Measurements from ENCODE around the gene C9orf72. TPM values are rescaled to one million over a fixed set of nuclear protein-coding genes. Genes with fewer than 3 reads are reported as not detected.
A peak's percentile ranks its signal among the peaks of the same experiment; 100 is the strongest.
"Not testable (repeated sequence)": the region's sequence is repeated elsewhere in the genome, so short reads cannot be mapped to it uniquely, and the experiment has no call there.

C9orf72 gene
- 6.1 and 6.4 TPM in 2 replicates for total RNA-seq (2014; rRNA removed; shearing (Covaris generic))
- polyA plus RNA-seq (2015; cell fraction: cytosol; rRNA removed): 9.0 and 9.6 TPM in 2 replicates
- polyA plus RNA-seq (2015; cell fraction: nucleus; rRNA removed): 20.9 and 22.7 TPM in 2 replicates

GRCh38 chr9:27572918-27573633 lies at the start of gene C9orf72:
Gene C9orf72 (minus strand): TSS chr9:27573481. CDS start chr9:27567120, 6,361 bp downstream.
- DNase-seq (ENCODE audit: low read depth): peak; percentile 65

DNA sequence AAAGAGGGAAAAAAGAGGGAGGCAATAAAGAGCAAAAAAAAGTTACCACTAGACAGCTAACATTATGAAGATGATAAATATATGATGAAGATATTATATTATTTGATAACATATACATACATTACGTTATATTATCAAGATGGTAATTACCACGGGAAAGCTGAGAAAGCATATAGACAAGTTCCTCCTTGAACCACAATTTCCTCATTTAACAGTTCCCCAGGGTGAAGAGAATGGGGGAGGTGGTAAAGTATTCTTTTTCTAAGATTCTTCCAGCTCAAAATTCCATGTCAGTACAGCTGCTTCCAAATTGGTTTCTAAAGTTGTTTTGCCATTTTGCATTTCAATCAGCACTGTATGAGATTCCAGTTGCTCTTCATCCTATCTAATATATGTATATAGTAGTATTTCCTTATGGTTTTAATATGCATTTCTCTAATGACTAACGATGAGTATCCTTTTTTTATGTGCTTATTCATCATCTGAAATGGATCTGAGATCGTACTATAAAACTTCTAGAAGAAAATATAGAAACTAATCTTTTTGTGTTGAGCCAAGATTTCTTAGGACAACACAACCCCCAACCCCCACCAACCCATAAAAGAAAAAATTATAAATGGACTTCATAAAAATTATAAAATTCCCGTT lies 49.5 kb upstream of the C9orf72 start:
- no peak for DNase-seq (ENCODE audit: low read depth)

GRCh38 chr9:27619743-27620142 lies 46.5 kb upstream of the C9orf72 start:
- DNase-seq (ENCODE audit: low read depth): no peak

DNA sequence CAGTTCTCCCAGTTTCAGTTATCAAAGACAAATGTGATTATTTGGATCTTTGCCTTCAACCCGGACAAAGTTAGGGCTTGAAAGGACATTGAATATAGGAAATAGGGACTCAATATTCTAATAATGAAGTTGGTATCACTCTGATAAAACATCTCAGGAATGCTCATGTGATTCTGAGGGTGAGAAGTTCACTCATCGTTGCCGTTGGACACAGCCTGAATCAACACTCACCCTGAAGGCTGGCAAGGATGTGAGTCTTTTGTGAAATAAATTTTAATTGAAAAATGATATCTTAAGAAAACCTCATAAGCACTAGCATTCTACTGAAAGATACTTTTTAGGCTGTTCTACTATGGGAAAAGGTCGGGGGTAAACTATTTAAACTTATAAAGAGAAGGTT lies 44.8 kb upstream of the C9orf72 start:
- DNase-seq (ENCODE audit: low read depth): no peak

GRCh38 chr9:27614551-27614950 lies 41.3 kb upstream of the C9orf72 start:
- no peak for DNase-seq (ENCODE audit: low read depth)

DNA sequence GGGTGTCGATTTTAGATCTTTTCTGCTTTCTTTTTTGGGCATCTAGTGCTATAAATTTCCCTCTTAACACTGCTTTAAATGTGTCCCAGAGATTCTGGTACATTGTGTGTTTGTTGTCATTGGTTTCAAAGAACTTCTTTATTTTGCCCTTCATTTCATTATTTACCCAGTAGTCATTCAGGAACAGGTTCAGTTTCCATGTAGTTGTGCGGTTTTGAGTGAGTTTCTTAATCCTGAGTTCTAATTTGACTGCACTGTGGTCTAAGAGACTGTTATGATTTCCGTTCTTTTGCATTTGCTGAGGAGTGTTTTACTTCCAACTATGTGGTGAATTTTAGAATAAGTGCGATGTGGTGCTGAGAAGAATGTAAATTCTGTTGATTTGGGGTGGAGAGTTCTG lies 38.8 kb upstream of the C9orf72 start:
- not testable (repeated sequence) for DNase-seq (ENCODE audit: low read depth)

DNA sequence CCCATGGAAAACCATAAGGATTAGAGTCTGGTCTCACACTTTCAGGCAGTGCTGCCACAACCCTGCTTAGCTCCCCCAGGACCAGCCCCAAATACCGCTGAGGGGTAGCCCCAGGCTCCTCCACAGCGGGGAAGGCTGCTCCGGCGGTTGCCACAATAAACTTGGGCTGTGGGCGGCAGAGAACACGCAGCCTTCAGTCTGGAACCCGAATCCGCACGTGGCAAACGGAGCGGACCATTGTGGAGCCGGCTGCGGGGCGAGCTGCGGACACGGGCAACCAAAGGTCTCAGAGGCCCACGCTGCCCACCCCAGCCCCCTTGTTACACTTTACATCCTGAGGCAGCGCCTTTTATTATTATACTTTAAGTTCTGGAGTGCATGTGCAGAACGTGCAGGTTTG lies 37.3 kb upstream of the C9orf72 start:
- no peak for DNase-seq (ENCODE audit: low read depth)

- DNase-seq (ENCODE audit: low read depth): no peak
Measured at GRCh38 chr9:27602954-27603353, 29.7 kb upstream of the C9orf72 start.

DNA sequence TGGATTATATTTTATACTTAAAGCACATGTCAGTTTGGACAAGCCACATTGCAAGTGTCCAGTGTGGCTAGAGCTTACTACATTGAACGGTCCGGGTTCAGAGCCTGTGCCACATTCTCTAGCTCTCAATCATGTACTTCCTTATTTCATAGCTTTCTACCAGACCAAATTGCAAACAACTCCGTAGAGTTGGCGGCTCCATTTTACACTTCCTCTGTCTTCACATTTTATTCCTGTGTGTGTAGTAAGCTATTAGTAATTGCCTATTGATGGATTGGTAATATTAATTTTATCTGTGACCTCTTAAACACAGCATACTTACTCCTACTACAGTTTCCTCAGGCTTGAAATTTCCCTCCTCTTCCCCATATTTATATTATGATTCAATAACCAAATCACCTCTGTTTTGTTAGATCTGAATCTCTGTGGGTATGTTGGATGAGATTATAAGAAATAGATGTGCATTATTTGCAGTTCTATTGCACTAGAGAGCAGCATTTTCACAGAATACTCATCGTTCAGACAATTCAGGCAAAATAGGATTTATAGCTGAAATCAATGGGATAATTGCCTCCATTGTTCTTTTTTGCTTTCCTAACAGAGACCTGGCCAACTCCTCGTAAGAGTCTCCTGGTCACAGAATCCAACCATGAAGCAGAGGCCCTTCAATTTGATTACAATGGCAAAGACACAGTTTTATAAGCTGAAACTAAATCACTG lies 29.0 kb upstream of the C9orf72 start:
- DNase-seq (ENCODE audit: low read depth): no peak

- DNase-seq (ENCODE audit: low read depth): no peak
Measured at GRCh38 chr9:27601396-27601795, 28.1 kb upstream of the C9orf72 start.

DNA sequence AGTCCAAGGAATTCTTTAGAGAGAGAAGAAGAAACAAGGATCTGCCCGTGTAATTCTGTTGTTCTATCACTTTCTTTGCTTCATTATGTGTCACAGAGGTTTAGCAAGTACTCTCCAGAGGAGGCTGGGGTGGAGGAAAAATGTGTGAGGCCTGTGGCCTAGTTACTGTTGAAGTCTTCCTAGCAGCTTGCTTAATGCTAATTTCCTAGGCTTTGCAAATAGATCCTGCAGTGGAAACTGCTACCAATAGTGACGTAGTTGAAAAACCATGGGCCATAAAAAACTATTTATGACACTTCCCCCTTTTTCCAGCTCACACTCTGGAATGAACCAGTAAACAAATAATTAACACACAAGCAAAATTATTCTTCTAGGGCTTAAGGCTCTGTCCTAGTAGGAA lies 27.0 kb upstream of the C9orf72 start:
- DNase-seq (ENCODE audit: low read depth): no peak

- no peak for DNase-seq (ENCODE audit: low read depth)
Measured at GRCh38 chr9:27599870-27600238, 26.6 kb upstream of the C9orf72 start.

- DNase-seq (ENCODE audit: low read depth): no peak
Measured at GRCh38 chr9:27599102-27599869, 26.0 kb upstream of the C9orf72 start.

- no peak for DNase-seq (ENCODE audit: low read depth)
Measured at GRCh38 chr9:27595733-27596132, 22.5 kb upstream of the C9orf72 start.

DNA sequence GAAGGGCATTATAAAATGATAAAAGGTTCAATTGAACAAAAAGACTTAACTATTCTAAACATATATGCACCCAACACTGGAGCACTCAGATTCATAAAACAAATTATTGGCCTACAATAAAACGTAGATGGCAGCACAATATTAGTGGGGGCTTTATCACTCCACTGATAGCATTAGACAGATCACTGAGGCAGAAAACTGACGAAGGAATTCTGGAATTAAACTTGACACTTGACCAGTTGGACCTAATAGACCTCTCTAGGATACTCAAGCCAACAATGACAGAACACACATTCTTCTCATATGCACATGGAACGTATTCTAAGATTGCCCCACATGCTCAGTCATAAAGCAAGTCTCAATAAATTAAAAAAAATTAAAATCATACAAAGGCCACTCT lies 18.4 kb upstream of the C9orf72 start:
- DNase-seq (ENCODE audit: low read depth): no peak

GRCh38 chr9:27591093-27591492 lies 17.8 kb upstream of the C9orf72 start:
- no peak for DNase-seq (ENCODE audit: low read depth)

DNA sequence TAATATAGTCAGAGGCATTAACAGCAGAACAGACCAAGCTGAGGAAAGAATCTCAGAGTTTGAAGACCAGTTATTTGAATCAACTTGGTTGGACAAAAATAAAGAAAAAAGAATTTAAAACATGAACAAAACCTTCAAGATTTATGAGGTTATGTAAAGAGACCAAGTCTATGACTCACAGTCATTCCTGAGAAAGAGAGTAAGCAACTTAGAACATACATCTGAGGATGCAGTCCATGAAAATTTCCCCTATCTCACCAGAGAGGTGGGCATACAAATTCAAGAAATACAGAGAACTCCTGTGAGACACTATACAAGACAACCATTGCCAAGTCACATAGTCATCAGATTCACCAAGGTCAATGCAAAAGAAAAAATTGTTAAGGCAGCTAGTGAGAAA lies 17.4 kb upstream of the C9orf72 start:
- no peak for DNase-seq (ENCODE audit: low read depth)

DNA sequence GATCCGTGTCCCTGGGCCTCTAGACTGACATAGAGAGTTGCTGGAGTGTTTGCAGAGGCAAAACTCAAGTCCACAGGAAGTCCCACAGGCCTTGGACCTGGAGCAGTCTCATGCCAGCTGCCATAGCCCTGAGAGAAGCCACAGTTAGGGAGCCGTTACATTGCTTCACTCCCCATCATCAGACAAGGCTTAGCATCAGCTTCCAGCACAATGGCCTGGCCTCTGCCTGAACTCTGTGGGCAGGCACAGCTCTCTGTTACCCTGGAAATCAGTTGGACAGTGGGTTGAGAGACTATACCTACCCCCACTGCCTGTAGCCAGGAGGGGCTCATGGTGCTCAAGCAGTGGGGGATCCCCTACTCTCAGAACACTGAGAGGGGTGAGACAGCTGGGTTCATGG lies 16.2 kb upstream of the C9orf72 start:
- no peak for DNase-seq (ENCODE audit: low read depth)

DNA sequence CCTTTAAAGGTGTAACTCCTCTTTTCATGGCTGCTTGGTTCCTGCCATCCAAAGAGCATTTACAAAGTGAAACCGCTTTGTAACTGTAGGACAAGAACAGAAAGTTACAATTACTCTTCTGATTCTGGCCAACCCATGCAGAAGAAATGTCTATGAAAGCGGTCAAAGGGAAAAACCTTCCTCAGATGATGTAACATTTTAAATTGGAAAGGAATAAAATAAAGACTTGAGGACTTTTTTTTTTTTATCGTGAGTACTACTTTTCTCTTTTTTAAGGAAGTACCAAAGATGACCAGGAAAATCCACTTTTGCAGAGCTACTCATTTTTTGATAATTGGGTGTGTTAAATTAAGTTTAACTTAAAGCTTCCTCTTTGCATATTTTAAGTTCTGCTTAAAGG lies 13.0 kb upstream of the C9orf72 start:
- DNase-seq (ENCODE audit: low read depth): no peak

GRCh38 chr9:27584931-27585330 lies 11.7 kb upstream of the C9orf72 start:
- DNase-seq (ENCODE audit: low read depth): no peak

DNA sequence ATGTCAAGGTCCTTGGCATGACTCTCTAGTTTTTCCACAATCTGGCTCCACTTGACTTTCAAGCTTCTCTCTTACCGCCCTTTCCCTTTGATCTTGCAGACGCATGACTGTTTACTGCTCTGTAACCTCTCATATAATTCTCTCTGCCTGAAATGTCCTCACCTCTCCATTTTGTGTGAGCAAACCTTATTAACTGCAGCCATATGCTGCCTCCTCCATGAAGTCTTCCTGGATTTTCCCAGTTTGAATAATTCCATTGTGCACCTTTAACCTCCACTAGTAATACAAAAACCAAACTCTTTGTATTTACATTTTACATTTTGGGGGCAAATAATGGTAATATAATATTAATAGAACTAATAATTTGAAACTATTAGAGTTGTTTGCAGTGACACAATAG lies 9.5 kb upstream of the C9orf72 start:
- no peak for DNase-seq (ENCODE audit: low read depth)

DNA sequence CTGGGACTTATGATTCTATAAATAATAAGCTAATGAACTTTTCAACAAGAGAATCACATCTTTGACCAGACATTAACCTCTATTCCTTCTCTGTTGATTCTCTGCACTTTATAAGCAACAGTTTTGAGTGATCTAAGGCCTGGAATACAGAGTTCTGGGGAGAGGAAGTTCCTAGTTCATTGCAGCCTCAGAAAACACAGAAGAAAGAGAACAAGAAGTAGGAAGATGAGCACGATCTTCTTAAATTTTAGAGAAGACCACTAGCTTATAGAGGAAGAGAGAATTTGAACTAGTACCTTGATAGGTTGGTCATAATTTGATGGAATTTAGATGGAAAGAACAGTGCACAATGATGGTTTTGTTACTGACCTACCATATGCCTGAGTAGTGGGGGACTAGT lies 8.5 kb upstream of the C9orf72 start:
- no peak for DNase-seq (ENCODE audit: low read depth)

All from HT1080 (cell line).